GM21529 (cell line): ENCODE results near the gene LIAS.
"Not testable (repeated sequence)": the region's sequence is repeated elsewhere in the genome, so short reads cannot be mapped to it uniquely, and the experiment has no call there.

Experiments
- ATAC-seq: cut with Tn5 transposase; IDR thresholded peaks from one replicate; pipeline ENCODE4 v1.9.1; 2021; ENCODE audit not compliant: unreplicated experiment

The LIAS gene

GRCh38 chr4:39458505-39459300 lies at the start of gene LIAS, which contains the start of gene RPL9:
Gene LIAS, plus strand, starts transcription at chr4:39459056. Its CDS starts 62 bp downstream, at chr4:39459118.
Gene RPL9, minus strand, starts transcription at chr4:39458922. Its CDS starts 483 bp downstream, at chr4:39458439.
- ATAC-seq: peak; percentile 83

- ATAC-seq: no peak
Observed at GRCh38 chr4:39410415-39410814, 48.4 kb upstream of the LIAS start.

GRCh38 chr4:39411561-39411960 lies 47.3 kb upstream of the LIAS start:
- not testable (repeated sequence) for ATAC-seq

GRCh38 chr4:39415678-39416283 lies 43.1 kb upstream of the LIAS start:
- ATAC-seq: no peak

GRCh38 chr4:39422247-39422646 lies 36.6 kb upstream of the LIAS start:
- no peak for ATAC-seq

- not testable (repeated sequence) for ATAC-seq
Observed at GRCh38 chr4:39425297-39425696, 33.6 kb upstream of the LIAS start.

- no peak for ATAC-seq
Observed at GRCh38 chr4:39426728-39427127, 32.1 kb upstream of the LIAS start.

GRCh38 chr4:39427520-39428114 lies 31.2 kb upstream of the LIAS start:
- no peak for ATAC-seq

GRCh38 chr4:39429476-39430334 lies 29.2 kb upstream of the LIAS start:
- no peak for ATAC-seq

- no peak for ATAC-seq
Observed at GRCh38 chr4:39433878-39434492, 24.9 kb upstream of the LIAS start.

GRCh38 chr4:39435659-39436563 lies 22.9 kb upstream of the LIAS start:
- ATAC-seq: no peak

- no peak for ATAC-seq
Observed at GRCh38 chr4:39441593-39441992, 17.3 kb upstream of the LIAS start.

GRCh38 chr4:39442998-39443397 lies 15.9 kb upstream of the LIAS start:
- no peak for ATAC-seq

GRCh38 chr4:39446483-39446841 lies 12.4 kb upstream of the LIAS start:
- no peak for ATAC-seq

GRCh38 chr4:39446842-39447573 lies 11.8 kb upstream of the LIAS start:
- peak; percentile 86 for ATAC-seq

GRCh38 chr4:39450618-39451017 lies 8.2 kb upstream of the LIAS start:
- ATAC-seq: no peak

GRCh38 chr4:39451423-39452023 lies 7.3 kb upstream of the LIAS start:
- no peak for ATAC-seq

- ATAC-seq: no peak
Observed at GRCh38 chr4:39452153-39452859, 6.5 kb upstream of the LIAS start.
